ENCODE data around the gene INPP5A. TPM values are rescaled to one million over a fixed set of nuclear protein-coding genes. Genes with fewer than 3 reads are reported as not detected.

INPP5A gene
- total and polyA plus RNA-seq, 9 of the 15 experiments (the other 6 are each of a cell fraction or from before 2014, with no cell fraction given) = 0.66 to 11.6 (median 7.7) TPM

GRCh38 chr10:132547421-132547861, 9.9 kb downstream of the INPP5A start (continued):
- TF ChIP-seq ZBTB11 (CRISPR knock-in tag; IDR thresholded peaks at IDR 0.05) = no peak
- TF ChIP-seq ZBTB7A (IDR thresholded peaks at IDR 0.05; ENCODE audit: borderline replicate concordance, control insufficient read depth, low read depth, low read length) = no peak
- no peak for TF ChIP-seq MAFG (tag; conservative IDR thresholded peaks at IDR 0.05)
- TF ChIP-seq ZNF217 (CRISPR knock-in tag; IDR thresholded peaks at IDR 0.05) = no peak
- TF ChIP-seq KLF13 (tag; IDR thresholded peaks at IDR 0.05; ENCODE audit: borderline replicate concordance, low read depth) = no peak
- no peak for TF ChIP-seq ZEB2 (IDR thresholded peaks at IDR 0.05)
- TF ChIP-seq E2F1 (CRISPR knock-in tag; IDR thresholded peaks at IDR 0.05) = no peak
- TF ChIP-seq ZFX (CRISPR knock-in tag; IDR thresholded peaks at IDR 0.05) = no peak
- no peak for TF ChIP-seq TARDBP (IDR thresholded peaks at IDR 0.05)
- TF ChIP-seq ZBTB33 (CRISPR knock-in tag; IDR thresholded peaks at IDR 0.05) = peak; percentile 55; the same call in 1 of the 2 replicates
- TF ChIP-seq DIDO1 (tag; IDR thresholded peaks at IDR 0.05; ENCODE audit: low read depth) = no peak
- no peak for TF ChIP-seq ZNF699 (CRISPR knock-in tag; IDR thresholded peaks at IDR 0.05; ENCODE audit: insufficient replicate concordance)
- peak; percentile 43; the same call in 1 of the 2 replicates for TF ChIP-seq FOSL1 (tag; conservative IDR thresholded peaks at IDR 0.05)
- peak; percentile 18; the same call in 1 of the 2 replicates for TF ChIP-seq CREB1 (IDR thresholded peaks at IDR 0.05)
- TF ChIP-seq CREB1 (CRISPR knock-in tag; IDR thresholded peaks at IDR 0.05) = 0 out of 2 replicates have a peak, but pooled peaks have one; percentile 9
- no peak for TF ChIP-seq NRF1 (conservative IDR thresholded peaks at IDR 0.05 in 1 of 2, IDR thresholded peaks at IDR 0.05 in 1 of 2)

Data from K562 (cell line).